Loucy (cell line): ENCODE results near the gene NR1H2.

Experiments
- H2AFZ ChIP-seq: fragments of 200-600 bp; sonication (generic); 2 replicates; pipeline ENCODE4 v1.6.0; 2016; ENCODE audit warnings: antibody characterized with exemption, mild to moderate bottlenecking, low read length, moderate library complexity
- H3F3A ChIP-seq: fragments of 200-600 bp; 2 replicates; pipeline ENCODE4 v1.6.0; 2016; ENCODE audit warnings: antibody characterized with exemption, low read depth, mild to moderate bottlenecking
- H3K27me3 ChIP-seq: fragments of 200-600 bp; sonication (generic); 2 replicates; pipeline ENCODE4 v1.6.1; 2014; ENCODE audit warnings: low read length, mild to moderate bottlenecking; ENCODE audit not compliant: insufficient read depth, poor library complexity, severe bottlenecking
- H3K36me3 ChIP-seq: fragments of 200-600 bp; sonication (generic); 2 replicates; pipeline ENCODE4 v1.6.1; 2016; ENCODE audit warnings: low read length; ENCODE audit not compliant: insufficient read depth
- H3K4me1 ChIP-seq: fragments of 200-600 bp; sonication (generic); 2 replicates; pipeline ENCODE4 v1.5.1; 2014; ENCODE audit warnings: low read length, mild to moderate bottlenecking; ENCODE audit not compliant: insufficient read depth, poor library complexity, severe bottlenecking
- H3K4me2 ChIP-seq: fragments of 200-600 bp; sonication (generic); 2 replicates; pipeline ENCODE4 v1.6.0; 2014; ENCODE audit warnings: antibody characterized with exemption, low read length, low read depth, mild to moderate bottlenecking; ENCODE audit not compliant: poor library complexity, severe bottlenecking
- H3K4me3 ChIP-seq: fragments of 200-600 bp; sonication (generic); 2 replicates; pipeline ENCODE4 v1.5.1; 2014; ENCODE audit warnings: low read length, mild to moderate bottlenecking, mixed read lengths; ENCODE audit not compliant: poor library complexity, severe bottlenecking
- H3K79me2 ChIP-seq: fragments of 200-600 bp; sonication (generic); 2 replicates; pipeline ENCODE4 v1.6.1; 2014; ENCODE audit warnings: low read length; ENCODE audit not compliant: insufficient read depth
- H3K9ac ChIP-seq: fragments of 200-600 bp; sonication (generic); 2 replicates; pipeline ENCODE4 v1.6.0; 2014; ENCODE audit warnings: mild to moderate bottlenecking, low read depth, low read length, moderate library complexity; ENCODE audit not compliant: poor library complexity, severe bottlenecking
- H3K9me2 ChIP-seq: fragments of 200-600 bp; sonication (generic); replicated peaks from 2 replicates; pipeline ENCODE4 v1.6.1; 2016; ENCODE audit warnings: low read depth, low read length, mixed read lengths
- H3K9me3 ChIP-seq: fragments of 200-600 bp; sonication (generic); 2 replicates; pipeline ENCODE4 v1.6.1; 2014; ENCODE audit warnings: mild to moderate bottlenecking, antibody characterized with exemption, low read length, low read depth; ENCODE audit not compliant: insufficient read depth
- H4K20me1 ChIP-seq: fragments of 200-600 bp; sonication (generic); 2 replicates; pipeline ENCODE4 v1.6.0; 2014; ENCODE audit warnings: antibody characterized with exemption, low read length, mild to moderate bottlenecking; ENCODE audit not compliant: insufficient read depth, poor library complexity, severe bottlenecking
- EZH2phosphoT487 ChIP-seq: fragments of 200-600 bp; IDR thresholded peaks from 2 replicates; pipeline ENCODE4 v1.6.1; 2018; ENCODE audit warnings: antibody characterized with exemption, mild to moderate bottlenecking, moderate library complexity, borderline replicate concordance
- TF ChIP-seq, protein P1 (sequence below): fragments of 200-600 bp; sonication (generic); conservative IDR thresholded peaks from 2 replicates; pipeline ENCODE4 v1.5.1; 2014; ENCODE audit warnings: mild to moderate bottlenecking, antibody characterized with exemption, low read length

NR1H2 gene

DNA sequence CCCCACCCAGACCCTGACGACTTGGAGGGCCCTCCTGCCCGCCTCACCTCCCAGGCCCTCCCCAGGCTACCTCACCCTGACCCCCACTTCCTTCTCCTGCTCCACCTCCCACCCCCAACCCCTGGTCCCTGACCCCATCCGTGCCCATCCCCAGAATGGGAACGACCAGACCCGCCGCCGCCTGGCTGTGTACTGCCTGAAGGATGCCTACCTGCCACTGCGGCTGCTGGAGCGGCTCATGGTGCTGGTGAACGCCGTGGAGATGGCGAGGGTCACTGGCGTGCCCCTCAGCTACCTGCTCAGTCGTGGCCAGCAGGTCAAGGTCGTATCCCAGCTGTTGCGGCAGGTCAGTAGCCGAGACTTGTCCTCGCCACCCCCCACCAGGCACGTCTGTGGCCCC is 30.6 kb downstream of the NR1H2 start:
- peaks cover 31% of the 10 kb centered on the region; the same call in 1 of the 2 replicates for H3K36me3 ChIP-seq
- H3K4me2 ChIP-seq = no peak overlapping the region
- H2AFZ ChIP-seq = no peak overlapping the region
- no peaks in the 10 kb centered on the region for H3K4me1 ChIP-seq
- H3K79me2 ChIP-seq = no peaks in the 10 kb centered on the region
- TF ChIP-seq, protein P1, sequence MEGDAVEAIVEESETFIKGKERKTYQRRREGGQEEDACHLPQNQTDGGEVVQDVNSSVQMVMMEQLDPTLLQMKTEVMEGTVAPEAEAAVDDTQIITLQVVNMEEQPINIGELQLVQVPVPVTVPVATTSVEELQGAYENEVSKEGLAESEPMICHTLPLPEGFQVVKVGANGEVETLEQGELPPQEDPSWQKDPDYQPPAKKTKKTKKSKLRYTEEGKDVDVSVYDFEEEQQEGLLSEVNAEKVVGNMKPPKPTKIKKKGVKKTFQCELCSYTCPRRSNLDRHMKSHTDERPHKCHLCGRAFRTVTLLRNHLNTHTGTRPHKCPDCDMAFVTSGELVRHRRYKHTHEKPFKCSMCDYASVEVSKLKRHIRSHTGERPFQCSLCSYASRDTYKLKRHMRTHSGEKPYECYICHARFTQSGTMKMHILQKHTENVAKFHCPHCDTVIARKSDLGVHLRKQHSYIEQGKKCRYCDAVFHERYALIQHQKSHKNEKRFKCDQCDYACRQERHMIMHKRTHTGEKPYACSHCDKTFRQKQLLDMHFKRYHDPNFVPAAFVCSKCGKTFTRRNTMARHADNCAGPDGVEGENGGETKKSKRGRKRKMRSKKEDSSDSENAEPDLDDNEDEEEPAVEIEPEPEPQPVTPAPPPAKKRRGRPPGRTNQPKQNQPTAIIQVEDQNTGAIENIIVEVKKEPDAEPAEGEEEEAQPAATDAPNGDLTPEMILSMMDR = no peak
- TF ChIP-seq EZH2phosphoT487 = no peak
- no peak overlapping the region for H3K4me3 ChIP-seq
- H3K9ac ChIP-seq = no peak overlapping the region
- H3F3A ChIP-seq = no peaks in the 10 kb centered on the region
- no peaks in the 10 kb centered on the region for H3K9me2 ChIP-seq
- no peaks in the 10 kb centered on the region for H3K27me3 ChIP-seq
- H4K20me1 ChIP-seq = no peaks in the 10 kb centered on the region
- H3K9me3 ChIP-seq = no peaks in the 10 kb centered on the region

DNA sequence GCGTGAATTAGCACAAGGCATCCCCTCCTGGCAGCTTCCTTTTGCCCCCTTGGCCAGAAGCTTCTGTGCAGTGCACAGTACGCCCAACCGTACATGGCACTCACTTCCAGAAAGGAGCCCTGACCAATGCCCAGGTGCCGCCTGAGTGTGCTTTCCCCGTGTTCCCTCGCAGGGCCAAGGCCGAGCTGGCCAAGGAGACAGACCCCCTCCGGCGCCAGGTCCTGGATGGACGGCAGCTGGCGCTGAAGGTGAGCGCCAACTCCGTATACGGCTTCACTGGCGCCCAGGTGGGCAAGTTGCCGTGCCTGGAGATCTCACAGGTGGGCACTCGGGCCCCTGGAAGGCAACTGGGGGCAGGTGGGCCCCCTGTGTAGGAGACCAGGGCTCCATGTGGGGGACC is 33.1 kb downstream of the NR1H2 start:
- no peaks in the 10 kb centered on the region for H3K79me2 ChIP-seq
- no peaks in the 10 kb centered on the region for H4K20me1 ChIP-seq
- no peaks in the 10 kb centered on the region for H3K27me3 ChIP-seq
- no peak overlapping the region for H3K4me3 ChIP-seq
- peaks cover 17% of the 10 kb centered on the region; the same call in 1 of the 2 replicates for H3K36me3 ChIP-seq
- H3F3A ChIP-seq = no peaks in the 10 kb centered on the region
- no peak overlapping the region for H3K4me2 ChIP-seq
- H3K4me1 ChIP-seq = no peaks in the 10 kb centered on the region
- H3K9me2 ChIP-seq = no peaks in the 10 kb centered on the region
- no peak overlapping the region for H3K9ac ChIP-seq
- H2AFZ ChIP-seq = no peak overlapping the region
- no peaks in the 10 kb centered on the region for H3K9me3 ChIP-seq
- TF ChIP-seq, protein P1 = no peak
- TF ChIP-seq EZH2phosphoT487 = no peak

DNA sequence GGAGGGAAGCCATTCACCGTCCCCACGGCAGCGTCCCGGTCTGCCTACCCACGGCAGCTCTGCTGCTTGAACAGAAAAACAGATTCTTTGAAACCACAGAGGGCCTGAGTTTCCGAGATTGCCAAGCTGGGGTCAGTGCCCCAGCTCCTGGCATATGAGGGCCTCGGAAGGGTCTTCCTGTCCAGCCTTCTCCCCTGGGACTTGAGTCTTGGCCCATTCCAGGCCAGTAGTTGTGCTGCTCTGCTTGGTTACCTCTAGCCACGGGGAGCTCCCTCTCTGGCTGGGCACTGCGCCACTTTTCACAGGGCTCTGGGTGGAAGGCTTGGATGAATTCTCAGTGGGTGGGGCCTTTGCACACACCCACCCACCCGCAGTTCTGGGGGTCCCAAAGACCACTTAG is 33.9 kb downstream of the NR1H2 start:
- peaks cover 17% of the 10 kb centered on the region; the same call in 1 of the 2 replicates for H3K36me3 ChIP-seq

More for the DNA sequence above, 33.9 kb downstream of the NR1H2 start:
- no peaks in the 10 kb centered on the region for H3K9me3 ChIP-seq
- H4K20me1 ChIP-seq = no peaks in the 10 kb centered on the region
- no peaks in the 10 kb centered on the region for H3K79me2 ChIP-seq
- no peak overlapping the region for H3K9ac ChIP-seq
- TF ChIP-seq, protein P1 = no peak
- TF ChIP-seq EZH2phosphoT487 = no peak
- no peak overlapping the region for H2AFZ ChIP-seq
- H3F3A ChIP-seq = no peaks in the 10 kb centered on the region
- H3K4me1 ChIP-seq = no peaks in the 10 kb centered on the region
- H3K27me3 ChIP-seq = no peaks in the 10 kb centered on the region
- H3K9me2 ChIP-seq = no peaks in the 10 kb centered on the region
- no peak overlapping the region for H3K4me2 ChIP-seq
- H3K4me3 ChIP-seq = no peak overlapping the region
